PC-9 (cell line): ENCODE measurements around the gene PECR.

Source experiments
- CTCF ChIP-seq: fragments of 200-600 bp; sonication (generic); conservative IDR thresholded peaks from 2 replicates; pipeline ENCODE4 v1.6.1; 2017; ENCODE audit warnings: mixed run types, antibody characterized with exemption, mild to moderate bottlenecking, moderate library complexity
- EZH2 ChIP-seq: fragments of 200-600 bp; sonication (generic); IDR thresholded peaks from 2 replicates; pipeline ENCODE4 v1.8.0; 2017; ENCODE audit warnings: antibody characterized with exemption, low read depth

- TF ChIP-seq CTCF = no peak
- no peak for TF ChIP-seq EZH2
These were observed 67.6 kb downstream of the PECR start for GRCh38 chr2:216014006-216014405.
